Epithelial cell of esophagus (primary cell): ENCODE data around the gene GSTA1.
A peak's percentile ranks its signal among the peaks of the same experiment; 100 is the strongest.
"Not testable (repeated sequence)": the region's sequence is repeated elsewhere in the genome, so short reads cannot be mapped to it uniquely, and the experiment has no call there.

Experiments
- DNase-seq: peaks from one replicate; pipeline ENCODE4 v3.0.0; 2010; ENCODE audit warnings: low read depth
- H3K4me3 ChIP-seq: 2 replicates; pipeline ENCODE4 v1.5.1; 2011; ENCODE audit warnings: mild to moderate bottlenecking, low read length, control low read depth
- TF ChIP-seq, protein P1 (sequence below): IDR thresholded peaks from 2 replicates; pipeline ENCODE4 v1.5.1; 2011; ENCODE audit warnings: low read depth, mild to moderate bottlenecking, low read length, control low read depth, inconsistent platforms; ENCODE audit not compliant: insufficient read depth; ENCODE audit errors: missing control alignments

The GSTA1 gene

DNA sequence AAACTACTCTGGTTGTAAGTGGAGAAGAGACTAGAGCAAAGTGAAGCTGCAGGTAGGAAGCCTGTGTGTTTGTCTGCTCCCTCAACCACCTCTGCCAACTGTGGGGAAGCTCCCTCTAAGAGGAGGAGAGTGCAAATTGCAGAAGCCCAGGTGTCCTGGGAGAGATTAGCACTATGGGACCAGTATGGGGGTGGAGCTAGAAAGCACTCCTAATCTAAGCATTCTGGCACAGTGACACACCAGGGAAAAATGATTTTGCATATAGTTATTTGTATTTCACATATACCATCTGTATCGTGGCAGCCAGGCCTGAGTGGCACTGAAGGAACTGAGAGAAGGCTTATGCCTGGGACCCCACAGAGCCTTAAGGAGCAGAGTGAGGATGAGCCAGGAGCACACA is 12.8 kb downstream of the GSTA1 start:
- no peak for DNase-seq
- no peak overlapping the region for H3K4me3 ChIP-seq
- TF ChIP-seq, protein P1, sequence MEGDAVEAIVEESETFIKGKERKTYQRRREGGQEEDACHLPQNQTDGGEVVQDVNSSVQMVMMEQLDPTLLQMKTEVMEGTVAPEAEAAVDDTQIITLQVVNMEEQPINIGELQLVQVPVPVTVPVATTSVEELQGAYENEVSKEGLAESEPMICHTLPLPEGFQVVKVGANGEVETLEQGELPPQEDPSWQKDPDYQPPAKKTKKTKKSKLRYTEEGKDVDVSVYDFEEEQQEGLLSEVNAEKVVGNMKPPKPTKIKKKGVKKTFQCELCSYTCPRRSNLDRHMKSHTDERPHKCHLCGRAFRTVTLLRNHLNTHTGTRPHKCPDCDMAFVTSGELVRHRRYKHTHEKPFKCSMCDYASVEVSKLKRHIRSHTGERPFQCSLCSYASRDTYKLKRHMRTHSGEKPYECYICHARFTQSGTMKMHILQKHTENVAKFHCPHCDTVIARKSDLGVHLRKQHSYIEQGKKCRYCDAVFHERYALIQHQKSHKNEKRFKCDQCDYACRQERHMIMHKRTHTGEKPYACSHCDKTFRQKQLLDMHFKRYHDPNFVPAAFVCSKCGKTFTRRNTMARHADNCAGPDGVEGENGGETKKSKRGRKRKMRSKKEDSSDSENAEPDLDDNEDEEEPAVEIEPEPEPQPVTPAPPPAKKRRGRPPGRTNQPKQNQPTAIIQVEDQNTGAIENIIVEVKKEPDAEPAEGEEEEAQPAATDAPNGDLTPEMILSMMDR = no peak

DNA sequence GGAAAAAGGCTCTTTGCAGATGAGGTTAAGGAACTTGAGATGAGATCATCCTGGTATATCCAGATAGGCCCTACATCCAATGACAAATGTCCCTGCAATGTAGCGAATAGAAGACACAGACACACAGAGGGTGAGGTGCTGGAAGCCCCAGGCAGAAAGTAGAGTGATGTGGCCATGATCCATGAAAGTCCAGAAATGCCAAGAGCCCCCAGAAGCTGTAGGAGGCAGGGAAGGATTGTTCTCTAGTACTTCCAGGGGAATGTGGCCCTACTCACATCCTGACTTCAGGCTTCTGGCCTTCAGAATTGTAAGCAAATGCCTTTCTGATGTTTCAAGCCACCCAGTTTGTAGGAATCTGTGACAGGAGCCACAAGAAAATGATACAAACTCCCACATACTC is 14.0 kb downstream of the GSTA1 start:
- not testable (repeated sequence) for DNase-seq, H3K4me3 ChIP-seq

DNA sequence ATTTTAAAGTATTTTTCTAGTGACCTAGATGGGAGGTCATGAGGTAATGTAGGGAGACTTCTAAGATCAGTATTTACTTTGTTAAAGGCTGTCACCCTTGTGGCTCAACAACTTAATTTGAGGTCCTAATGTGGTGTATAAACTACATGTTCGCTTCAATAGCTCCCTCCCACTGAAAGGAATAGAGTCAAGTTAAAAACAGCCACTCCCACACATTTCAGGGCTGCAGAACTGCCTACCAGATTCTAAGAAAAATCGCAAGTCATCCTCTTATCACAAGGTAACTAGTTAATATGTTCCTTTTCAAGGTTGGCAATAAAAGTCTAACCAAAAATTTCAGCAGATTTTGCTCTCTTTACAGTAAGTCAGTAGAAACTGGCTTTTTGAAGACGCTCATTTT is 15.1 kb downstream of the GSTA1 start:
- H3K4me3 ChIP-seq = no peak overlapping the region
- TF ChIP-seq, protein P1 = no peak
- DNase-seq = no peak

DNA sequence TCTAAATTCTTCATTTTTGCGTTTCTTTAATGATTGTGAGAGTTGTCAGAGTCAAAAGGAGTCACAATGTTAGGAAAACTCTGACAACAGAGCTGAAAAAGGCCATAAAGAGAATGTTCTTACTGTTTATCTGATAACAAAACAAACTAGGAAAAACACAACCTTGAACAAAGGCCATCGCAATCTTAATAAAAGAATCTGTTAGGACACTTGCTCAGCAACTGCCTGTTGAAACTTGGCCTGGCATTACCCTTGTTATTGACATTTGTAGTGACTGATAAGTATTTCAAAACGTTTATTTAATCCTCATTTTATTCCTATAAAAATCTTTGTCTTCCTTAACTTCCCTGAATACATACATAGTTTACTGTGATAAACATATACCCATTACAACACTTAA is 15.7 kb downstream of the GSTA1 start:
- TF ChIP-seq, protein P1 = no peak
- H3K4me3 ChIP-seq = no peak overlapping the region
- DNase-seq = peak; percentile 27

DNA sequence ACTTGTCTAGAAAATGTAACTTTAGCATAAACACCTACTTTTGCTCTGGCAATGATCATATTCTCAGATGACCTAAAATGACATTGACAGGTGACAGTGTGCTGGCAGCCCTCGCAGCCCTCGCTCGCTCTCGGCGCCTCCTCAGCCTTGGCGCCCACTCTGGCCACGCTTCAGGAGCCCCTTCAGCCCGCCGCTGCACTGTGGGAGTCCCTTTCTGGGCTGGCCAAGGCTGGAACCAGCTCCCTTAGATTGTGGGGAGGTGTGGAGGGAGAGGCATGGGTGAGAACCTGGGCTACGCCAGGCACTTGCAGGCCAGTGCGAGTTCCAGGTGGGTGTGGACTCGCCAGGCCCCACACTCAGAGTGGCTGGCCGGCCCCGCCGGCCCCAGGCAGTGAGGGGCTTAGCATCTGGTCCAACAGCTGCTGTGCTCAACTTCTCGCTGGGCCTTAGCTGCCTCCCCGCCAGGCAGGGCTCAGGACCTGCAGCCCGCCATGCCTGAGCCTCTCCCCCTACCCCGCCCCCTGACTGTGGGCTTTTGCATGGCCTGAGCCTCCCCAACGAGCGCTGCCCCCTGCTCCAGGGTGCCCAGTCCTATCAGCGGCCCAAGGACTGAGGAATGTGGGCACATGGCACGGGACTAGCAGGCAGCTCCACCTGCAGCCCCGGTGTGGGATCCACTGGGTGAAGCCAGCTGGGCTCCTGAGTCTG is 17.2 kb downstream of the GSTA1 start:
- TF ChIP-seq, protein P1 = no peak
- no peak overlapping the region for H3K4me3 ChIP-seq
- no peak for DNase-seq

DNA sequence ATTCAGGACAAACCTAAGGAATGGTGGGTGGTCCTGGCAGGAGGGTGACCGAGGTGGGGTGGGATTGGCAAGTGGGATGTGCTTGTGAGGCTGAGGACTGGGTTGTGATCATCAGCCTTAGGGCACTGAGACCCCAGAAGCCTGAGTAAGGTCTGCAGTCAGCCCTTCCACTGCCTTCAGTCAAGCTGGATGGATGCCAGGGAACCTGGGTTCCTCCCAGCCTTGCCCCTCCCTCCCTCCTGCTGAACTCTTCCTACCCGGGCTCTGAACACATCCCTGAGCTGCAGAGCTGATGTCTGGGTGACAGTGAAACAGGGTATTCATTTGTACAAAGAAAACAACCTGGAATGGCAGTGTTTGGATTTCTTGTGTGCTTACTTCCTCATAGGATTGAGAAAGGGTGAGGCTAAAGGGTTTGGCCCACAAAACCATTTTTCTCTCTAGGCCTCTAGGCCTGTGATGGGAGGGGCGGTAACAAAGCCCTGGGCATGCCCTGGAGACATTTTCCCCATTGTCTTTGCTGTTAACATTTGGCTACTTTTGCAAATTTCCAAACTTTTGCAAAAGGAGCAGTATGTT is 20.8 kb downstream of the GSTA1 start:
- not testable (repeated sequence) for DNase-seq, H3K4me3 ChIP-seq

DNA sequence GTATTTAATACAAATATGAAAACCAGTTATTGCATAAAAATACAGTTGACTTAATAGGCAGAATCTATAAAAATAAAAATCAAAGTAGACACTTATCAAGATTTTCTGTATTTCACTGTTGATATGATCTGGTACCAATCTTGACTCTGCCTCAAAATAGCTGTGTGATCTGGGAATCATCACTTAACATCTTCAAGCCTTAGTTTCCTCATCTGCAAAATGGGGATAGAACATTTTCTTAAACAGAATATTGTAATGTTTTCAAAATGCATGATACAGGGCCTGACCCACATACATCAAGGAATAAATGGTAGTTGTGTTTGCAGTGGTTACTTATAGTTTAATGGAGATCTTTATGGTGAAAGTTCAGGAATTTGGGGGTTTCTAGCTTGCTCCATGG is 21.4 kb downstream of the GSTA1 start:
- H3K4me3 ChIP-seq, DNase-seq: not testable (repeated sequence)

DNA sequence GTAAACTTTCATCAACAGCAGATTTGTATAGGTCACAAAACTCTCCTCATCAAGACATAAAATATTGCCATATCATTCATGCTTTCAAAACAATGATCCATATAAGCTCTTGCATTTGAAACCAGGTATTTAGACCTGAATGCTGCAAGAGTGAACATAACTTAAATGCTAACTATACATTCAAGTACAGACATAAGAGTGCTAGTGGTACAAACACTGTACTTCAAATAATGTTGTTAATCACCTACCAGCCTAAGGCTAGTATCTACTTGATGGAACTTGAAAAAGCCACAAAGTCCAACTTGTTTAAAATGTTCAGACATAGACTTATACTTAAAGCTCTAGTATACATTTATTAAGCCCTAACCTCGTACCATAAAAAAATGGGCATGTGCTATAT is 24.4 kb downstream of the GSTA1 start:
- H3K4me3 ChIP-seq = no peak overlapping the region
- TF ChIP-seq, protein P1 = no peak
- peak; percentile 33 for DNase-seq

DNA sequence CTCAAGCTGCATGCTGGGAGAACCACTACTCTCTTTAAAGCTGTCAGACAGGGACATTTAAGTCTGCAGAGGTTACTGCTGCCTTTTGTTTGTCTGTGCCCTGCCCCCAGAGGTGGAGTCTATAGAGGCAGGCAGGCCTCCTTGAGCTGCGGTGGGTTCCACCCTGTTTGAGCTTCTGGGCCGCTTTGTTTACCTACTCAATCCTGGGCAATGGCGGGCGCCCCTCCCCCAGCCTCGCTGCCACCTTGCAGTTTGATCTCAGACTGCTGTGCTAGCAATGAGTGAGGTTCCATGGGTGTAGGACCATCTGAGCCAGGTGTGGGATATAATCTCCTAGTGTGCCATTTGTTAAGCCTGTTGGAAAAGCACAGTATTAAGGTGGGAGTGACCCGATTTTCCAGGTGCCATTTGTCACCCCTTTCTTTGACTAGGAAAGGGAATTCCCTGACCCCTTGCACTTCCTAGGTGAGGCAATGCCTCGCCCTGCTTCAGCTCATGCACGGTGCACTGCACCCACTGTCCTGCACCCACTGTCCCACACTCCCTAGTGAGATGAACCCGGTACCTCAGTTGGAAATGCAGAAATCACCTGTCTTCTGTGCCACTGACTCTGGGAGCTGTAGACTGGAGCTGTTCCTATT is 26.8 kb downstream of the GSTA1 start:
- DNase-seq, H3K4me3 ChIP-seq: not testable (repeated sequence)

DNA sequence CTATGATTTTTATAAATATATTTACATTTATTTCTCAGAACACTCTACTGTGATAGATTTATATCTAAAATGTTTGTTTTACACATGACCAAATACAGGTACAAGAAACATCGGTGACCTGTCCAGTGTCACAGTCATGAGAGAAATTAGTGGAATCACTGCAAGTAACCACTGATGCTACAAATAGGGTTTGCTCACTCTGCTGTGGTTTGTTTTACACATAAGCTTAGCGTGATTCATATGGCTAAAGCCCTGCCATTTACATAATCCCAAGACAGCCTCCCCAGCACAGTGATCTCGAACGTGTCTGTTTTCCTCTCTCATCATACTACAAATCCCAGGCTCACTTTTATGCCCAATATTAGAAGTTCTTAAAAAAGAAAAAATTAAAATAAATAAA is 34.2 kb downstream of the GSTA1 start:
- H3K4me3 ChIP-seq = not testable (repeated sequence)
- peak; percentile 37 for DNase-seq

DNA sequence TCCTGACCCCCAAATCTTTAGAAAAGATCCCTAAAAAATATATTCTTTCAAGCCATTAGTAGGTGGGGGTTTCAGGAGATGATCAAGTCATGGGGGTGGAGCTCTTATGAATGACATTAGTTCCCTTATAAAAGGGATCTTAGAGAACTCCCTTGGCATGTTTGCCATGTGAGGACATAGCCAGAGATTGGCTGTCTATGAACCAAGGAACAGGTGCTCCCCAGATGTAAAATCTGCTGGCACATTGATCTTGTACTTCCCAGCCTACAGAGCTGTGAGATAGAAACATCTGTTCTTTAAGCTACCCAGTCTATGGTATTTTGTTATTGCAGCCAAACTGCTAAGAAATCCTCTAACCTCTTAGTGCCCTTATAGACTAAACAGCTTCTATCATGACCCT is 36.0 kb downstream of the GSTA1 start:
- not testable (repeated sequence) for DNase-seq, H3K4me3 ChIP-seq

DNA sequence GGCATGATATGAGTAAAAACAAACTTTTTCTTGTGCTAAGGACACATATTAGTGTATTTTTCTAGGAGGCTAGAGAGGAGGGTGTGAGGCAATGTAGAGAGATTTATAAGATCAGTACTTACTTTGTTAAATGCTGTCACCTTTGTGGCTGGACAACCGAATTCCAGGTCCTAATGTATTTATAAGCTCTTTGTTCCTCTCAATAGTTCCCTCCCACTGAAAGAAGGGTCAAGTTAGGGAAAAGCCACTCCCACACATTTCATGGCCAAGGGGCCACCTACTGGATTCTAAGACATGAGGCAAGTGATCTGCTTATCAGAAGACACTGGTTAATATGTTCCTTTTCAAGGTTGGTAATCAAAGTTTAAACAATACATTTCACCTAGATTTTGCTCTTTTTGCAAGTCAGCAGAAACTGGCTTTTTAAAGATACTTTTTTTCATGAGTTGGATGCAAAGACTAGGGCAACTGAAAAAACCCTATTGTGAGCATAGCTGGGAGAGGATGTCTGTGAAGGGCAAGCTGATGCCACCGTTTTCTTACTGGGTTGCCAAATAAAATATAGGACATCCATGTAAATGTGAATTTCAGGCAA is 40.2 kb downstream of the GSTA1 start, which contains the start of gene GSTA2:
Gene GSTA2, minus strand, starts transcription at position 154 of the 595 bp plus-strand sequence. CDS start 5,528 bp downstream, outside the sequence.
- not testable (repeated sequence) for H3K4me3 ChIP-seq
- DNase-seq = peak; percentile 9
